Measurements from ENCODE around the gene AP5Z1.

The AP5Z1 gene

DNA sequence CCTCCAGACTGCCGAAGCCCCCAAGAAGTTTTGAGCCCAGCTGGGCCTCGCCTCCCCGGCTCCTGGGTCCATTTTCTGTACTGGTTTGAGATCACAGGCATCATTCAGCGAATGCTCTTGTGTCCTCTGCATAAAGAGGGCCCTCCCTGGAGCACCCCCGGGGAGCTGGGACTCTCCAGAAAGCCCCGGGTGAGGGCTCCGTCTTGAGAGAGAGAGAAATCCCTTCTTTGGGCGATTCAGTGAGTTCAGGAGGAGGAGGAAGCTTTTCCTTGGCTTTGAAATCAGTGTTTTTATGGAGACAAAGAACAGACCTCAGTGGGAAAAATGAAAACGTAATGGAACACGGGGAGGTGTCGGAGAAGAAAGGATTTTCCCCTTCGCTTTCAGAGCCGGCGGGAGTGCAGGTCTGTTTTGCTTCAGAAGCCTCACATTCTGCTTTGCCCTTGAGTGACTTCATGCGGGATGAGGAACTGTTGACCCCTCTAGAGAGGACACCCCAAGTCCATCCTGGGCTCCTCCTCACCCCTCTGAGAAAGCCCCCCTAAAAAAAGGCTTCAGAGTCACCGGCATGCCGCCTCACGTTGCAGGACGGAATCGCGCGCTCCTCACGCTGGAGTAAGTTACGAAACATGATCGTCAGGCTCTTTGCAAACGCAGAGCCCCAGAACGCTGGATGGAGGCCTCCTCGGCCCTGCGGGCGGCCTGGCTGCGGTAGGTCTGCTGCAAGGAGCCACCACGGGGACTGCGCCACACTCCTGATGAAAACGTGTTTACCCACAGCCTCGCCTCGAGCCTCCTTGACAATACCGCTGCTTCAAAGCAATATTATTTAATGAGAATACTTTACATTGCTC lies 8.5 kb upstream of the AP5Z1 start:
- DNase-seq (ENCODE audit: low read depth, low spot score), result no peak

DNA sequence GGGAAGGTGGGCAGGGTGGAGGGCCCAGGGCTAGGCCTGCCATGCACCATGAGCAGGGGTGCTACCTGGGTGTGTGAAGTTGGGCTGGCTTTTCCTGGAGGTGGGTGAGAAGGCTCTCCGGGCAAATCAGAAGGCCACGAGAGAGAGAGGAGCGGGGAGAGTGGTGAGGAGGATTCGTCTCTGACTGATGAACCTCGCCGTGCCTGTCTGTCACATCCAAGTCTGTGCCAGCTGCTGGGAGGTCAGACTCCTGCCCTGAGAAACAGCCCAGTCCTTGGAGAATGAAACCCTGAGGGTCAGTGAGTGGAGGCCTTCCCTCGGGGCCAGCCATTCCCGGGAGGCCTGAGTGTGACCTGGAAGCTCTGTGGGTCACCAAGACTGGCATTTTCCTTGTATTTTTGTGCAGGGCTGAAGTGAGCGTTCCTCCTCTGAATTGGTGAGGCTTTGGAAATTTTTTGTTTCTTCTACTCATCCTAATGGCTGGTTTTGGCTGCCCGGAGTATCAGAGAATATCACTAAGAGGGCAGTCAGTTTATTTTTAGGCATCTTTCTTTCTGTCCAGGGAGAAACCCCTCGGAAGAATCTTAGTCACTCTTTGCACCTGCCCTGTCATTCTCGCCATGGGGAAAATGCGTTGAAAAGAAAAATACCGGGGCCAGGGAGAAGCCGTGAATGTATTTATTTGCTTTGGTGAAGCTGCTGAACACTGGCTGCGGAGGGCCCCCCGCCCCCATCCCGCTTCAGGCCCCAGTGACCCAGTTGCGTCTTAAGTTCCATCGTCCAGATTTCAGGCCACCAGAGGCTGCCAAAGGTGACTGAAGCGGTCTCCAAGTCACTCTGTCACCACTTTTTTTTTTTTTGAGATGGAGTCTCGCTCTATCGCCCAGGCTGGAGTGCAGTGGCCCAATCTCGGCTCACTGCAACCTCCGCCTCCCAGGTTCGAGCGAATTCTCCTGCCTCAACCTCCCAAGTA lies 6.5 kb upstream of the AP5Z1 start:
- DNase-seq (ENCODE audit: low read depth, low spot score), result no peak

DNA sequence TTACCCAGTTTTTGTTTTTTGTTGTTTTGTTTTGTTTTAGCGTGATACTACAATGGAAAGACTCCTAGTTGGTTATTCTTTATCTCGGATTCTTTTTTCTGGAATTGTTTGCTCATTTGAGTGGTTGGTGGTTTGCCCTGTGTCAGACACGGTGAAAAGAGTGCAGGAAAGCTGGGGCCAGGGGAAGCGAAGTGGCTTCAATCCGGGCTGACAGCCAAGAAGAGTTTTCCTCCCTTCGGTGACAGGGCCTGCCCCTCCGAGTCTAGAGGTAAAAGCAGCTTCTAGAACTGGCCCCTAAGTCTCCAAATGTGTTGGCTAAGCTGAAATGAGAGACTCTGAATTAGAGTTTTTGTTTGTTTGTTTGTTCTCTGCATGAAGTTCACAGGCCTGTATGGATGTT lies 5.7 kb upstream of the AP5Z1 start:
- DNase-seq (ENCODE audit: low read depth, low spot score), result no peak

DNA sequence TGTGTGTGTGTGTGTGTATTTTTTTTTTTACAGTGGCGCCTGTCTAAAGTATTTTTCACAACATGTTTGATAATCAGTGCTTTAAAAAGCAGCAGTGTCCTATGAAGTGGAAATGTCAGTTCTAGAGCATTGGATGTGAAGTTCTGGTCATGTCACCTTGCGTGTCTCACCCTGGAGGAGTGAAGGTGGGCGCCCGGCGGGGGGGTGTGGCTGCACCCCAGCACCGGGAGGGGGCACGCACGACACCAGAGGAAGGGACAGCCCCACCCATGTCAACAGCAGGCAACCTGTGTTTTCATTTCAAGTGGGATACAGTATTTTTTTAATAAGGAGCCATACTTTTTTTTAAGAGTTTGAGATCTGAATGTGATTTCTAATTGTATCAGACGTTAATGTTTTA lies 4.5 kb upstream of the AP5Z1 start:
- DNase-seq (ENCODE audit: low read depth, low spot score), result no peak

DNA sequence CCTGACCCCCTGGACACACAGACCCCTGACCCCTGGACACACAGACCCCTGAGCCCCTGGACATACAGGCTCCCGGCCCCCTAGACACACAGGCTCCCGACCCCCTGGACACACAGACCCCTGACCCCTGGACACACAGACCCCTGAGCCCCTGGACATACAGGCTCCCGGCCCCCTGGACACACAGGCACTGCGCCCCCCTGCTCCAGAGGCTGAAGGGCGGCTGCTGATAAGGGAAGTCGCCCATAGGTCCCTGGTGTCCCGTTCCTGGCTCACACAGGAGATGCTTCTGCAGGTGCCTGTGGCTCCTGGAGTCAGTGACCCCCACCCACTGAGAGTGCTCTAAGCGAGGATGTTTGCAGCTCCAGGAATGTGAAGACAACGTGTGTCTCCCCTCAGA lies 3.7 kb upstream of the AP5Z1 start:
- no peak for DNase-seq (ENCODE audit: low read depth, low spot score)

DNA sequence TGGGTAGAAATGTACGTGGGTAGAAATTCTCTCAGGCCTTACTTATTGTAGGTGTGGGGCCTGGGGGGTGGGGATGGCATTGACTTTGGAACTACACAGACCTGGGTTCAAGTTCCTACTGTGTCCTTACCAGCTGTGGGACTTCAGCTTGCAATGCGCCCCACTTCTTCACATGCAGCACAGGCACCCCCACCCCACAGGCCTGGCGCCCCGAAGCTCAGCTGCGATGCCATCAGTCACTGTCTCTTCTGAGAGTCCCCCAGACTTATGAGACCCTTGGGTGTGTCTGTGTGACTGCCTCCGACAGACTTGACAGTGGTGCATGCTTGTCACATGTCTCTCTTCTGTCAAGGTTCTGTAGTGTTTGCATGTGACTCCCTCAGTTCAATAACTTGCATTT lies 3.1 kb upstream of the AP5Z1 start:
- DNase-seq (ENCODE audit: low read depth, low spot score), result no peak

DNA sequence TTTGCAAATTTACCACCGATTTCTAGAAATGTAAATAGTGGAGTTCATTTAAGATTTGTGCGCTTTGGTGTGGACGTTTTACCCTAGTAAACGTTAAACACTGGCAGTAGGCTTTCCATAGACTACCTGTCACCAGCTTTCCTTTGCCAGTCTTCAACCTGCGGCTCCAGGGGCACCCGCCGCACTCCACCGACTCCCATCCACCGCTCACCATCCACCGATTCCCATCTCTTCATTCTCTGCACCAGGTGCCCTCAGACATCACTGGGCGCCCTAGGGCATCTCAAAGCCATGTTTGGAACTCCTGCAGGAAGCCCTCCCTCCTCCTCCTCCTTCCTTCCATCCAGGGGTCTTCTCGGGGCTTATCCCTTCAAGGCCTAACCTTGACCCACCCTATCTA lies 1.4 kb upstream of the AP5Z1 start:
- no peak for DNase-seq (ENCODE audit: low read depth, low spot score)

DNA sequence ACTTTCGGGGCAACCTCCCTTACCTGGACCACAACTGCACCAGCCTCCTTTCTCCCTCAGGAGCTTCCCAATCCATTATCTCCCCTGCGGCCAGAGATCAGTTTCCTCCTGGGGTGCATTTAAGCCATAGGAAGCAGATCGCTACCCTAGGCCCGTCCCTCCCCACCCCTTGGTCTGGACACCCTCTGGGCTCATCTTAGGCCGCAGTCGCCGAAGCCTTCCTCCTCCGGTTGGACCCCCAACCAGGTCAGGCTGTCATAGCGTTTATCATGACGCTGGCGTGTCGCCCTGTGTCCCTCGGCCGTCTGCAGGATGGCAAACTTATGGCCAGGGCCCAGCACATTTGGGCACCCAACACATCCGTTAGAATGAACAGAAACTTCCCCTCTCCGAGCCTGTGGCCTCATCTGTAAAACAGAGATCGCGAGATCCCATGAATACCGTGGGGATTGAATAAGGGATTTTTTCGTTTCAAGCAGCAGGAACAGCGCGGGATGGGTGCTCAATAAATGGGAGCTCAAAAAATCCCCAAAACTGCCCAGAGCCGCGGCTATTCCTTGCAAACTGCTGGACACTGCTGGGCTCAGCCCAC lies 669 bp upstream of the AP5Z1 start:
- DNase-seq (ENCODE audit: low read depth, low spot score), result no peak

DNA sequence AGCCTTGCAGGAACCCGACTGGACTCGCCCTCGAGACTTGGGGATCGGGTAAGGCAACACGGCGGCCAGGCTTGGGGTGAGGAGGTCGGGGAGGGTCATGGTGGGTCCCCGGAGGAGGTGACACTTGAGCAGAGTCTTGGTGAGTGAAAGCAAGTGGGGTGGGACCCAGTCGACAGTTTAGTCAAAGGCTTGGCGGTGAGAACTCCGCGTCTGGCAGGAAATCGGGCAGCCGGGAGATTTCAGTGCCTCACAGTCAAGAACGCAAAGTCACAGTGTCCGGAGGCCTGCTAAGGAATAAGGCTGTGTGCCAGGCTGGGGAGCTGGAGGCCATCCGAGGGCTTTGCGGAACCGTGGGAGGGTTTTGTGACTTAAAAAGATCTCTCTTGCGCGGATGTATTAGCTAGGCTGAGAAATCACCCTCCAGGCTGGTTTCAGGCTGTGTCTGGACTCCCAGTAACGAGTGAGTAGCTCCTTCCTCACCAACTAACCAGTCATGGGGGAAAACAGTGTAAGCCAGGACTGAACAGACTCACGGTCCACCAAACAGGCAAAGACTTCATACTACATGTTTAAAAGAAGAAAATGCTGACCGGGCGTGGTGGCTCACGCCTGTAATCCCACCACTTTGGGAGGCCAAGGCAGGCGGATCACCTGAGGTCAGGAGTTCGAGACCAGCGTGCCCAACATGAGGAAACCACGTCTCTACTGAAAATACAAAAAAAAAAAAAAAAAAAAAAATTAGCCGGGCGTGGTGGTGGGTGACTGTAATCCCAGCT lies 613 bp downstream of the AP5Z1 start:
- no peak for DNase-seq (ENCODE audit: low read depth, low spot score)

DNA sequence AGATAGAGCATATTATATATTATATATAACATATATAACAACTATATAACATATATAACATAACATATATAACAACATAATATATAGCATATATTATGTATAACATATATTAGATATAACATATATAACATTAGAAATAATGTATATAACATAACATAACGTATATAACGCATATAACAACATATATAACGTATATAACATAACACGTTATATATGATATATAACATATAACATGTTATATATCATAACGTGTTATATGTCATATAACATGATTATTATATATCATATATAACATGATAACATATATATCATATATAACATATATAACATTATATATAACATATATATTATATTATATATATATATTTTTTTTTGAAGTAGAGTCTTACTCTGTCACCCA lies 3.7 kb downstream of the AP5Z1 start:
- no peak for DNase-seq (ENCODE audit: low read depth, low spot score)

DNA sequence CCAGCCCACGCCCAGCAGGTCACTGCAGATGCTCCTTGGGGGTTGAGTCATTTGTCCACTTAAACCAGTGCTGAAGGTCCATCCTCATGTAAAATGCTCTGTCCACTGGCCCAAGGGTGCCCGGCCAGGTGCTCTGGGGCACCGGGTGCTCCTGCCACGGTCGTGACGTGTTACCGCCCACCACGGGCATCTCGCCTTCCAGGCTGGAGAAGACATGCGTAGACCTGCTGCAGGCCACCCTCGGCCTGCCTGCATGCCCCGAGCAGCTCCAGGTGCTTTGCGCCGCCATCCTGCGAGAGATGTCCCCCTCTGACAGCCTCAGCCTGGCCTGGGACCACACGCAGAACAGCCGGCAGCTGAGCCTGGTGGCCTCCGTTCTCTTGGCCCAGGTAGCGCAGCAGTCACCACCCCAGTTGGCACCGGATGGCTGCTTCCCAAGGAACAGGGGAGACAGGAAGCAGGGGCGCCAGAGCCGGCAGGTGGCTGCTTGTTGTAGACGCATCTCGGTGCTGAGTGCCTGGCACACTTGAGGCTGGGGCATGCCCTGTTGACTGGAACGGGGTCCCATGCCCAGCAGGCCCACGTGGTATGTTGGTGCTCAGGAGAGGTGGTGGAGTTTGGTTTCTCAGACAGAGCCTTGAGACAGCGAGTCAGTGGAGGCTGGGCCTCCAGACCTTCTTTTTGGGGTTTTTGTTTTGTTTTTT lies 6.1 kb downstream of the AP5Z1 start:
- no peak for DNase-seq (ENCODE audit: low read depth, low spot score)

DNA sequence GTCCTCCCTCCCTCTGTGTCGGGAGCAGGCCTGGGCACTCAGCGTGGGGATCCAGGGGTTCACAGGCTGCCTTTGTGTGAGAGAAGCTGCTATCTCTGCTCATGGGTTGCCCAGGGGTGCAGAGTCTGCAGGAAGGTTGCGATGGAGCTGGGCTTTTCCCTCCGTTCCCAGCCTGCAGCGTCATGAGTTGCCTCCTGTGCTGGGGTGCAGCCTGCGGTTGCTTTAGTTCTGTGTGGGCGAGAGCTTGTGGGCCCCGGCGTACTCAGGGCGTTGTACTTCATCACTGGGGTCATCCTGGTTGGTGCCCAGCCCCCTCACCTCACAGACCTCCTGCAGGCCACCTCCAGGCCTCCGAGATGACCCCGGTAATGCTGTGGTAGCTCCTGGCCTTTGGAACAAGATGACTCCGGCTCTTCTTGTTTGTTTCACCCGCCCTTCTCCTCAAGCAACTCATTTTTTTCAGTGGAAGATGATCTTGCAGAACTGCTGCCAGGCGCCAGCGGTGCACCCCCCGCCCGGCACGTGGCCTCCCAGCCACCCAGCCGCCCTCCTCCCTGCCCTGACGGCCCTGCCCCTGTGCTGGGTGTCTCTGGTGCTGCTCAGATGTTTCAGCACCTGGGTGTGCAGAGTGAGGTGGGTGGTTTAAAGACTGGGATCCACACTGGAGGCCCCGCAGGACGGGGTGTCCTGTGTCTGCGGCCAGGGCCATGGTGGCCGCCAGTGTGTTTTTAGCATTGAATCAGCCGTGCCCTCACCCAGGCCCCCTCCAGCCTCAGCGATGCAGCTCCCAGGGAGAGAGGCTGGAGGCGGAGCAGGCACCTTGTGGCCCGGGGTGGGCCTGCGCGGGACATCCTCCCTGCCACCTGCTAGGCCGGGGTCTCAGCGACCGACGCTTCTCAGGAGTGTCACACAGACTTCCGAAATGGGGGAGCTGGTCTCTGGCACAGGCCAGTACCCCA lies 7.2 kb downstream of the AP5Z1 start:
- no peak for DNase-seq (ENCODE audit: low read depth, low spot score)

DNA sequence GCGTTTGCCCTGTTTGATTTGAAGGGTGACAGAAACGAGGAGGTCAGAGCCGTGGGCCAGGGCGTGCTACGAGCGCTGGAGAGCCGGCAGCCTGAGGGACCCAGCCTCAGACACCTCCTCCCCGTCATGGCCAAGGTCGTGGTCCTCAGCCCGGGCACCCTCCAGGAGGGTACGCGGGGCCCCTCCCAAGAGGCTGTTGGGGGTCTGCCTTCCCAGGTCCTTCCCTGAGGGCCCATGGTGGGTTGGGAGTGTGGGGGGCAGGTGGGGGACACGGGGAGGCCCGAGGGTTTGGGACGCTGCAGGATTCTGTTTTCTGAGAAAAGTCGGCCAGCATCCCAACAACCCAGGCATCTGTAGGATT lies 7.8 kb downstream of the AP5Z1 start:
- no peak for DNase-seq (ENCODE audit: low read depth, low spot score)

DNA sequence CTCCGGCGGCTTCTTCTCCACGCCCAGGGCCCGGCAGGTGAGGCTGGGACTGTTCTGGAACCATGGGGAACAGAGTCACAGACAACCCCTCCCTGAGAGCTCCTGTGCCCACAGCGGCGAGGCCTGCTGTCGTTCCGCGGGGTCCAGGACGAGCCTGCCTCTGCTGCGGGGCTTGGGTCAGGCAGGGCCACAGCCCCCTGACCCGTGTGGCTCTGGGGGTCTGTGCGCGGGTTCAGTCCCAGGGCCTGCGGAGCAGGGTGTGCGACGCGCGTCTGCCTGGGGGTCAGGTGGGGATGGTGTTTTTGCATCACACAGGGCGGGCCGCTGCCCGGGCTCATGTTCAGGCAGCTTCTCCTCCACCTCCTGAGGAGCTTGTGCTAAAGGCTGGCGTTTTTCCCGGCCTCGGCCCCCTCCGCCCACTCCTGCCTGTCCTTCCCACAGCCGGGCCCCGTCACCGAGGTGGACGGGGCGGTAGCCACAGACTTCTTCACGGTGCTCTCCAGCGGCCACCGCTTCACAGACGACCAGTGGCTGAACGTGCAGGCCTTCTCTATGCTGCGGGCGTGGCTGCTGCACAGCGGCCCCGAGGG lies 8.4 kb downstream of the AP5Z1 start:
- no peak for DNase-seq (ENCODE audit: low read depth, low spot score)

DNA sequence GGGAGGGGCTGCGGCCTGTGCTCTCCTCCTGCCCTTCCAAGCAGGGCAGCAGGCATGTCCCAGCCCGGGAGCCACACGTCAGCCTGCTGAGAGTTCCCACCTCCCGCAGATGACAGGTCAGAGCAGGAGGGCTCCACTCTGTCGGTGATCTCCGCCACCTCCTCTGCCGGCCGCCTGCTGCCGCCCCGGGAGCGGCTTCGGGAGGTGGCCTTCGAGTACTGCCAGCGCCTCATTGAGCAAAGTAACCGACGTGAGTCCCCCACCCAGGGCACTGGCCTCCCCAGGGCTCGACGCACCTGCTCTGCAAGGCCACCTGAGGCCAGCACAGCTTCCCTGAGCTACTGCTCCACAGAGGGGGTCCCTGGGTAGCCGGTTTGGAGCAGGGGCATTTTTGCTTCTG lies 9.4 kb downstream of the AP5Z1 start:
- no peak for DNase-seq (ENCODE audit: low read depth, low spot score)

DNA sequence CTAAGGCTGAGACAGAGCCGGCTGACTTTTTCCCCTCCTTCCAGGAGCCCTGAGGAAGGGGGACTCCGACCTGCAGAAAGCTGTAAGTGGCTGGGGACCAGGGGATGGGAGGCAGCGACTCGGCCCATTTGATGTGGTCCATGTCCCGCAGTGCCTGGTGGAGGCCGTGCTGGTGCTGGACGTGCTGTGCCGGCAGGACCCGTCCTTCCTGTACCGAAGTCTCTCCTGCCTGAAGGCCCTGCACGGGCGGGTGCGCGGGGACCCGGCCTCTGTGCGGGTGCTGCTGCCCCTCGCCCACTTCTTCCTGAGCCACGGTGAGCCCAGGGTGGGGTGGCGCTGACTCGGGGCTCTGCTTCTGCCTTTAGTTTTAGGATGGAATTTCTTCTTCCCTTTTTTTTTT lies 9.9 kb downstream of the AP5Z1 start:
- DNase-seq (ENCODE audit: low read depth, low spot score), result no peak

DNA sequence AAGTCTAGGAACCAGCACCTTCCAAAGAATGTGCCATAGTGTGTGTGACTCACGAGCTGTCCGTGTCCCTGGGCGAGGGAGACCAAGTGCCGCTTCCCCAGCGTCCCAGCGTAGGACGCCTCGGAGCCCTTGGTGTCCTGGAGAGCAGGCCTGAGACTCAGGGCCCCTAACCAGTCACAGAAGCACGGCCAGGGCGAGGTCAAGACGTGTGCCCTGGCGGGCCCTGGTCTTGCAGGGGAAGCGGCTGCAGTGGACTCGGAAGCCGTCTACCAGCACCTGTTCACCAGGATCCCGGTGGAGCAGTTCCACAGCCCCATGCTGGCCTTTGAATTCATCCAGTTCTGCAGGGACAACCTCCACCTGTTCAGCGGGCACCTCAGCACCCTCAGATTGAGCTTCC lies 10.6 kb downstream of the AP5Z1 start:
- DNase-seq (ENCODE audit: low read depth, low spot score), result no peak

DNA sequence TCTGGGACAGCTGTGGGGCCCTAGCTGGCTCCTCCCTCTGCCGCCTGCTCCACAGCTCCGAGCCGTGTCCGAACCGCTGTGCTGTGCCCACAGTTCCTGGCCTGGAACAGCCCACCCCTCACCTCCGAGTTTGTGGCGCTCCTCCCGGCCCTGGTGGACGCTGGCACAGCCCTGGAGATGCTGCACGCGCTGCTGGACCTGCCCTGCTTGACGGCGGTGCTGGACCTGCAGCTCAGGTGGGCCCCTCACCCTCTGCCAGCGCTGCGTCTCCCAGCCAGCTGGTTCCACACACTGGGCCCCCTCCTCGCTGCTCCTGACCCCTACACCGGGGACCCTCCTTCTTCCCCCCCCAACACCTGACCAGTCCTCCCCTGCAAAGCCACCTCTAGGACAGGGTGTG lies 12.1 kb downstream of the AP5Z1 start:
- no peak for DNase-seq (ENCODE audit: low read depth, low spot score)

DNA sequence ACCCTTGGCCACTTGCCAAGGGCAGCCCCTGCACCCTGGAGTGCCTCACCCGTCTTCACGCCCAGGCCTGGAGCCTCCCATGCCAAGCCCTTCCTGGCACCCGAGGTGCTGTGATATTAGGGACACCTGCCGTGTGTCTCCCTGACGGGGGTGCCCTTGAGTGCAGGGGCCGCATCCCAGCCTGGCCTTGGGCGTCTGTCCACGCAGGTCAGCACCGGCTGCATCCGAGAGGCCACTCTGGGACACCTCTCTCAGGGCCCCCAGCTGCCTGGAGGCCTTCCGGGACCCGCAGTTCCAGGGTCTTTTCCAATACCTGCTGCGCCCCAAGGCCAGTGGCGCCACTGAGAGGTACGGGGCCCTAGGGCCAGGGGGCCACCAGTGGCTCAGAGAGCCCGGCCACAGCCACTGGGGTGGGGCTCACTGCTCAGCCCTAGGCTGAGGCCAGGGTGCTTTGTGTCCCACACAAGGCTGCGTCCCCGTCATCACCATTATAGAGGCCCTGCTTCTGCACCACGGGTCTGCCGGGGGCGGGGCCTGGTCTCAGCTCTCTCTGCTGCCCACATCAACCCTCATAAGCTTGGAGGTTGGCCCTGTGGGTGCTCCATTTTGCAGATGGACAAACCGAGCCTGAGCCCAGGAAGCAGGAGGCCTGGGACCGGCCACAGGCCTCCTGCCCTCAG lies 12.7 kb downstream of the AP5Z1 start:
- DNase-seq (ENCODE audit: low read depth, low spot score), result no peak
